H1 (cell line): ENCODE results near the gene KPNA1. TPM values are rescaled to one million over a fixed set of nuclear protein-coding genes. Genes with fewer than 3 reads are reported as not detected.

Source experiments
- CTCF ChIA-PET: fragments of 300-600 bp; sonication (Branson Sonifier 250); formaldehyde crosslinking; loops from one replicate; lab custom pipeline; 2021; ENCODE audit not compliant: partially characterized antibody; lab: Charles Lee
- POLR2A ChIA-PET: fragments of 300-600 bp; sonication (Branson Sonifier 250); formaldehyde crosslinking; loops from one replicate; lab custom pipeline; 2021; ENCODE audit warnings: inconsistent platforms; ENCODE audit not compliant: partially characterized antibody; lab: Charles Lee
- DNase-seq, 2 experiments: peaks; one replicate each; pipeline versions ENCODE4 v3.0.0 to v3.0.0-alpha.2; 2010 to 2022; ENCODE audit warnings: low spot score in 2 of 2, low read depth in 1 of 2, mixed read lengths in 1 of 2
- FAIRE-seq: peaks from 2 replicates; lab custom pipeline; 2011; peaks lifted over from hg19 to GRCh38; lab: Jason Lieb, UNC
- H2AFZ ChIP-seq: 2 replicates; pipeline ENCODE4 v1.8.1; 2012; ENCODE audit warnings: low read length, inconsistent platforms
- H2AK5ac ChIP-seq: 2 replicates; pipeline ENCODE4 v1.6.1; 2013; ENCODE audit warnings: low read depth, low read length
- H2BK120ac ChIP-seq: replicated peaks from 2 replicates; pipeline ENCODE3; 2013; ENCODE audit warnings: low read depth, low read length, inconsistent platforms
- H2BK12ac ChIP-seq: 2 replicates; pipeline ENCODE4 v1.6.1; 2013; ENCODE audit warnings: low read depth, low read length
- H2BK15ac ChIP-seq: 2 replicates; pipeline ENCODE4 v1.6.1; 2013; ENCODE audit warnings: low read length
- H2BK20ac ChIP-seq: 2 replicates; pipeline ENCODE4 v1.6.1; 2013; ENCODE audit warnings: low read length
- H2BK5ac ChIP-seq: 2 replicates; pipeline ENCODE4 v1.6.1; 2013; ENCODE audit warnings: low read depth, low read length
- H3K14ac ChIP-seq: 2 replicates; pipeline ENCODE4 v1.6.1; 2013; ENCODE audit warnings: inconsistent platforms; ENCODE audit not compliant: insufficient read length
- H3K18ac ChIP-seq: 2 replicates; pipeline ENCODE4 v1.6.1; 2013; ENCODE audit warnings: low read length; ENCODE audit errors: extremely low read depth
- H3K23ac ChIP-seq: 2 replicates; pipeline ENCODE4 v1.6.1; 2013; ENCODE audit warnings: inconsistent platforms; ENCODE audit not compliant: insufficient read length
- H3K23me2 ChIP-seq: 2 replicates; pipeline ENCODE4 v1.6.1; 2013; ENCODE audit warnings: low read depth, low read length
- H3K27ac ChIP-seq: 2 replicates; pipeline ENCODE4 v1.6.1; 2011; ENCODE audit warnings: low read depth, low read length, inconsistent platforms
- H3K27me3 ChIP-seq, 4 experiments: replicated peaks in 1 of 4; 1 replicate in 1 of 4; 2 replicates in 3 of 4; pipeline versions ENCODE4 v1.6.1 to v1.8.1; 2011 to 2013; ENCODE audit warnings: low read length in 3 of 4, mild to moderate bottlenecking in 3 of 4, inconsistent platforms in 2 of 4, mixed read lengths in 2 of 4, moderate library complexity in 1 of 4; ENCODE audit not compliant: control insufficient read depth in 3 of 4, insufficient read depth in 3 of 4; ENCODE audit errors: extremely low read depth in 1 of 4
- H3K36me3 ChIP-seq, 4 experiments: 2 replicates each; pipeline versions ENCODE4 v1.6.1 to v1.8.1; 2011 to 2013; ENCODE audit warnings: mild to moderate bottlenecking in 4 of 4, low read length in 3 of 4, moderate library complexity in 2 of 4, control low read depth in 1 of 4, inconsistent platforms in 1 of 4; ENCODE audit not compliant: insufficient read depth in 4 of 4, control insufficient read depth in 2 of 4
- H3K4ac ChIP-seq: replicated peaks from 2 replicates; pipeline ENCODE3; 2013; ENCODE audit warnings: low read length, low read depth, mixed read lengths, inconsistent platforms; ENCODE audit not compliant: insufficient read length
- H3K4me1 ChIP-seq, 4 experiments: replicated peaks in 1 of 4; 1 replicate in 1 of 4; 2 replicates in 3 of 4; pipeline versions ENCODE4 v1.6.1 to v1.8.1; 2011 to 2013; ENCODE audit warnings: low read length in 3 of 4, inconsistent platforms in 2 of 4, mixed read lengths in 1 of 4; ENCODE audit not compliant: insufficient read depth in 4 of 4, control insufficient read depth in 3 of 4
- H3K4me2 ChIP-seq, 2 experiments: 2 replicates each; pipeline versions ENCODE4 v1.6.1 to v1.8.1; 2011 to 2013; ENCODE audit warnings: low read depth in 2 of 2, low read length in 2 of 2, control low read depth in 1 of 2, inconsistent platforms in 1 of 2, mild to moderate bottlenecking in 1 of 2; ENCODE audit not compliant: insufficient read depth in 1 of 2
- H3K4me3 ChIP-seq, 4 experiments: fragments of 200-600, 300-600 bp in 1 of 4; sonication (generic), shearing (Covaris generic), sonication (Bioruptor Twin) in 1 of 4; 2 replicates each; pipeline versions ENCODE4 v1.5.1 to v1.8.1; 2011 to 2016; ENCODE audit warnings: low read length in 4 of 4, low read depth in 3 of 4, control low read depth in 2 of 4, inconsistent platforms in 2 of 4, mild to moderate bottlenecking in 2 of 4, mixed read lengths in 1 of 4, moderate library complexity in 1 of 4; ENCODE audit not compliant: insufficient read depth in 2 of 4; ENCODE audit errors: extremely low read depth in 1 of 4
- H3K56ac ChIP-seq: replicated peaks from 2 replicates; pipeline ENCODE3; 2013; ENCODE audit warnings: low read depth, mild to moderate bottlenecking, mixed read lengths, low read length, inconsistent platforms; ENCODE audit not compliant: insufficient read length
- H3K79me1 ChIP-seq: 2 replicates; pipeline ENCODE4 v1.6.1; 2013; ENCODE audit warnings: low read depth, low read length, control low read depth
- H3K79me2 ChIP-seq, 2 experiments: 2 replicates each; pipeline versions ENCODE4 v1.6.1 to v1.8.1; 2012 to 2013; ENCODE audit warnings: low read length in 2 of 2, mild to moderate bottlenecking in 2 of 2, inconsistent platforms in 1 of 2; ENCODE audit not compliant: insufficient read depth in 2 of 2, control insufficient read depth in 1 of 2
- H3K9ac ChIP-seq, 4 experiments: replicated peaks in 1 of 4; 1 replicate in 1 of 4; 2 replicates in 3 of 4; pipeline versions ENCODE4 v1.6.1 to v1.8.1; 2011 to 2013; ENCODE audit warnings: low read depth in 3 of 4, low read length in 3 of 4, control low read depth in 2 of 4, mild to moderate bottlenecking in 2 of 4, moderate library complexity in 2 of 4, inconsistent platforms in 1 of 4; ENCODE audit errors: extremely low read depth in 1 of 4
- H3K9me3 ChIP-seq, 2 experiments: 2 replicates each; pipeline versions ENCODE4 v1.6.1 to v1.8.1; 2012 to 2013; ENCODE audit warnings: mild to moderate bottlenecking in 2 of 2, moderate library complexity in 2 of 2, control low read depth in 1 of 2, inconsistent platforms in 1 of 2, low read depth in 1 of 2, low read length in 1 of 2, mixed read lengths in 1 of 2; ENCODE audit not compliant: insufficient read depth in 2 of 2
- H4K20me1 ChIP-seq, 2 experiments: replicated peaks in 1 of 2; 2 replicates each; pipeline versions ENCODE3 to v1.8.1; 2011 to 2013; ENCODE audit warnings: inconsistent platforms in 2 of 2, low read length in 2 of 2, mild to moderate bottlenecking in 1 of 2; ENCODE audit not compliant: insufficient read depth in 2 of 2, control insufficient read depth in 1 of 2
- H4K5ac ChIP-seq: 2 replicates; pipeline ENCODE4 v1.6.1; 2013; ENCODE audit warnings: low read length, low read depth, mixed read lengths, inconsistent platforms; ENCODE audit not compliant: insufficient read length
- H4K8ac ChIP-seq: 2 replicates; pipeline ENCODE4 v1.8.0; 2013; ENCODE audit warnings: mild to moderate bottlenecking, moderate library complexity, low read length, inconsistent platforms; ENCODE audit not compliant: insufficient read depth; ENCODE audit errors: extremely low read depth
- H4K91ac ChIP-seq: replicated peaks from 2 replicates; pipeline ENCODE3; 2013; ENCODE audit warnings: low read length, mixed read lengths, inconsistent platforms; ENCODE audit not compliant: insufficient read length
- ASH2L ChIP-seq: fragments of 200-600, 300-600 bp; sonication (generic); IDR thresholded peaks from one replicate; pipeline ENCODE4 v1.7.1; 2017; ENCODE audit warnings: low read length
- CREB1 ChIP-seq: IDR thresholded peaks from 2 replicates; pipeline ENCODE4 v1.6.1; 2012; ENCODE audit warnings: inconsistent platforms
- EP300 ChIP-seq, 2 experiments: IDR thresholded peaks; 1 replicate in 1 of 2; 2 replicates in 1 of 2; pipeline ENCODE4 v1.6.1; 2011 to 2012; ENCODE audit warnings: low read depth in 2 of 2, low read length in 2 of 2, mild to moderate bottlenecking in 2 of 2, borderline replicate concordance in 1 of 2, inconsistent platforms in 1 of 2, moderate library complexity in 1 of 2
- GTF2F1 ChIP-seq: IDR thresholded peaks from 2 replicates; pipeline ENCODE4 v1.6.1; 2012; ENCODE audit warnings: low read depth, low read length, improper control_type of control experiment, borderline replicate concordance
- KDM5A ChIP-seq: fragments of 200-600 bp; IDR thresholded peaks from 2 replicates; pipeline ENCODE4 v1.7.1; 2012; ENCODE audit warnings: mild to moderate bottlenecking, low read length, inconsistent platforms, mixed read lengths
- MAX ChIP-seq: IDR thresholded peaks from 2 replicates; pipeline ENCODE4 v1.6.1; 2012; ENCODE audit warnings: inconsistent platforms
- NANOG ChIP-seq: IDR thresholded peaks from 2 replicates; pipeline ENCODE4 v1.6.1; 2011; ENCODE audit warnings: low read length, low read depth, mild to moderate bottlenecking, inconsistent platforms; ENCODE audit not compliant: insufficient read depth, poor library complexity, severe bottlenecking
- PHF8 ChIP-seq: fragments of 200-600 bp; sonication (generic); conservative IDR thresholded peaks from 2 replicates; pipeline ENCODE4 v1.7.1; 2012; ENCODE audit warnings: low read depth, mild to moderate bottlenecking, inconsistent platforms, low read length, moderate library complexity
- RBBP5 ChIP-seq: IDR thresholded peaks from 2 replicates; pipeline ENCODE4 v1.7.1; 2012; ENCODE audit warnings: low read depth, mild to moderate bottlenecking, inconsistent platforms, low read length, moderate library complexity, borderline replicate concordance
- RXRA ChIP-seq: IDR thresholded peaks from 2 replicates; pipeline ENCODE4 v1.6.1; 2011; ENCODE audit warnings: low read depth, mild to moderate bottlenecking, low read length, moderate library complexity; ENCODE audit not compliant: insufficient read depth
- SAP30 ChIP-seq: fragments of 300-600 bp; sonication (generic); IDR thresholded peaks from 2 replicates; pipeline ENCODE4 v1.7.1; 2012; ENCODE audit warnings: low read length, moderate library complexity, mild to moderate bottlenecking, inconsistent platforms; ENCODE audit not compliant: insufficient read depth, insufficient replicate concordance
- SIN3A ChIP-seq, 2 experiments: IDR thresholded peaks in 1 of 2; conservative IDR thresholded peaks in 1 of 2; 2 replicates each; pipeline ENCODE4 v1.6.1; 2011 to 2012; ENCODE audit warnings: low read length in 2 of 2, improper control_type of control experiment in 1 of 2, low read depth in 1 of 2, mild to moderate bottlenecking in 1 of 2
- TEAD4 ChIP-seq: IDR thresholded peaks from 2 replicates; pipeline ENCODE4 v1.6.1; 2012; ENCODE audit warnings: low read depth, low read length, inconsistent platforms, mixed read lengths
- WGBS, 2 experiments: shearing (Covaris generic) in 1 of 2; methylation state at CpG; one replicate each; pipeline versions ENCODE4 v1.1.6 to v1.1.7; 2013 to 2015; ENCODE audit warnings: low lambda C conversion rate in 2 of 2, mixed read lengths in 2 of 2, inconsistent platforms in 1 of 2, low coverage in 1 of 2, missing lambda C conversion rate in 1 of 2; ENCODE audit not compliant: insufficient replicate concordance in 2 of 2, insufficient coverage in 1 of 2, insufficient read length in 1 of 2; ENCODE audit errors: extremely low coverage in 1 of 2, missing lambda C conversion rate in 1 of 2; 5-methylcytosine and 5-hydroxymethylcytosine counted together
- polyA plus RNA-seq, 7 experiments: library from polyadenylated mRNA; depleted of rRNA in 3 of 7; stranded (reverse) in 5 of 7; unstranded in 2 of 7; fragments of >200 nt in 5 of 7; fragments of 200-250 nt in 2 of 7; gene quantifications; 1 replicate in 5 of 7; 2 replicates in 1 of 7; 4 replicates in 1 of 7; pipeline versions ENCODE4 v1.2.1 to v1.2.3, GENCODE V29; 2011 to 2013; ENCODE audit warnings: missing spikeins in 2 of 7, mixed read lengths in 2 of 7
- total RNA-seq: library from RNA; stranded (reverse); fragmentation: NEBNext Ultra II Directional; extraction: Animal tissue kit (Norgen Biotek cat#: 25700); gene quantifications from 2 replicates; pipeline ENCODE4 v1.2.1, GENCODE V29; 2021

The KPNA1 gene
- total and polyA plus RNA-seq, 2 of the 8 experiments (the other 6 are each of a cell fraction or from before 2014, with no cell fraction given): 14.8 to 63.0 TPM

DNA sequence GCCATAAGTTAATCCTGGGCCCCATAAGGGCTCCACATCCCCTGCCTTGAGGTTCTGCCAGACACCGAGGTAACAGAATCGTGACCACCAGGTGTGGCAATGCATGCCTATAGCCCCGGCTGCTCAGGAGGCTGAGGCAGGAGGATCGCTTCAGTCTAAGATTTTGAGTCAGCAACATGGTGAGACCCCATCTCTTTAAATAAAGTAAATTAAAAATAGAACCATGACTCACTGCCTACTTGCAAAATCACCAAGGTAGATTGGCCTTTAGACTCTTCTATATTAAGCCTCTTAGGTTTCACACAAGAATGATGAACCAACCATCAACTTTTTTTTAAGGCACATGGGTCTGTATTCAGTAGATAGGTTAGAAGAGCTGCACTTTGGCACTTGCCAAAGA lies 108.5 kb downstream of the KPNA1 start:
- Histone ChIP-seq H3K4me3 (no peak overlapping the region), H4K91ac (no peak overlapping the region), H3K9me3 (no peaks in the 10 kb centered on the region), H3K23me2 (no peaks in the 10 kb centered on the region), H3K9ac (no peak overlapping the region), H3K18ac (no peak overlapping the region), H4K5ac (no peak overlapping the region), H3K4me2 (no peak overlapping the region), H2AK5ac (no peak overlapping the region), H3K23ac (no peak overlapping the region), H3K36me3 (peaks cover 2 to 34% (median 28%) of the 10 kb centered on the region in 4 experiments), H3K79me1 (no peaks in the 10 kb centered on the region), H3K4me1 (no peaks in the 10 kb centered on the region), H2BK120ac (no peak overlapping the region), H2AFZ (no peak overlapping the region), H4K20me1 (no peaks in the 10 kb centered on the region), H3K4ac (no peak overlapping the region), H4K8ac (no peak overlapping the region), H3K56ac (no peak overlapping the region), H3K79me2 (no peaks in the 10 kb centered on the region), H2BK15ac (no peak overlapping the region), H2BK12ac (no peak overlapping the region), H2BK20ac (no peak overlapping the region), H2BK5ac (no peak overlapping the region), H3K14ac (no peak overlapping the region), H3K27me3 (no peaks in the 10 kb centered on the region), H3K27ac (no peak overlapping the region)
- ChIA-PET POLR2A (interaction anchor here (1.5 kb wide), 1 partner anchor 10 kb away, joined by 6 read pairs; the partner anchor contains the start of gene WDR5B), CTCF (interaction anchor here (1.6 kb wide), 1 partner anchor 10 kb away, joined by 9 read pairs; the partner anchor contains the start of gene WDR5B)
- FAIRE-seq (no peak), DNase-seq (no peak)
- 87% methylated on average over 4 of the region's 4 CpGs; no CpG with 5 or more reads in 1 of the 2 experiments for WGBS, 2 experiments
- TF ChIP-seq NANOG (no peak), TEAD4 (no peak), RBBP5 (no peak), EP300 (IDR thresholded peaks at IDR 0.05; ENCODE audit: borderline replicate concordance in 1 of 2, low read depth in 2 of 2, low read length in 2 of 2) (no peak), KDM5A (no peak), MAX (no peak), ASH2L (no peak), PHF8 (no peak), GTF2F1 (no peak), RXRA (no peak), SIN3A (conservative IDR thresholded peaks at IDR 0.05 in 1 of 2, IDR thresholded peaks at IDR 0.05 in 1 of 2; ENCODE audit: low read depth in 1 of 2, low read length in 2 of 2) (no peak), CREB1 (no peak), SAP30 (no peak)
